GM12864 (cell line): ENCODE data around the gene GABRD.

Source experiments
- DNase-seq: peaks from one replicate; pipeline ENCODE4 v3.0.0-alpha.2; 2011; ENCODE audit warnings: low read depth
- H3K4me3 ChIP-seq: 2 replicates; pipeline ENCODE4 v1.5.1; 2011; ENCODE audit warnings: mild to moderate bottlenecking, low read depth, low read length, control low read depth
- CTCF ChIP-seq: IDR thresholded peaks from 2 replicates; pipeline ENCODE4 v1.5.1; 2011; ENCODE audit warnings: low read depth, mild to moderate bottlenecking, moderate library complexity, low read length, control low read depth, inconsistent platforms; ENCODE audit errors: missing control alignments

The GABRD gene

GRCh38 chr1:2046174-2046917 lies 27.2 kb downstream of the GABRD start:
- no peak for DNase-seq
- no peak overlapping the region for H3K4me3 ChIP-seq
- peak; percentile 68 for TF ChIP-seq CTCF

GRCh38 chr1:2046953-2047748 lies 28.0 kb downstream of the GABRD start:
- no peak overlapping the region for H3K4me3 ChIP-seq
- TF ChIP-seq CTCF: no peak
- DNase-seq: no peak

GRCh38 chr1:2047749-2048729 lies 28.9 kb downstream of the GABRD start:
- H3K4me3 ChIP-seq: no peak overlapping the region
- no peak for TF ChIP-seq CTCF
- no peak for DNase-seq

- DNase-seq: no peak
- no peak overlapping the region for H3K4me3 ChIP-seq
- no peak for TF ChIP-seq CTCF
Measured at GRCh38 chr1:2049225-2049717, 30.1 kb downstream of the GABRD start.

- no peak for TF ChIP-seq CTCF
- no peak for DNase-seq
- no peak within 1 kb of the TSS for H3K4me3 ChIP-seq
Measured at GRCh38 chr1:2049718-2050431, 30.7 kb downstream of the GABRD start, which contains the start of gene PRKCZ. PRKCZ (plus strand) TSS chr1:2050411; CDS start chr1:2050631, 220 bp downstream.

- no peak for TF ChIP-seq CTCF
- H3K4me3 ChIP-seq: no peak overlapping the region
- no peak for DNase-seq
Measured at GRCh38 chr1:2050461-2050792, 31.3 kb downstream of the GABRD start.
